Effector memory CD8-positive, alpha-beta T cell (primary cell): ENCODE results near the gene EIPR1.

ENCODE experiments used
- ATAC-seq: fragments of 150-1000 bp; cut with Tn5 transposase; replicated peaks from 2 replicates; pipeline ENCODE4 v1.10.0; 2021; ENCODE audit warnings: mild to moderate bottlenecking, moderate library complexity
- DNase-seq, 3 experiments: peaks; one replicate each; pipeline ENCODE4 v3.0.0; 2021
- H3K27ac Mint-ChIP-seq, 2 donors: one replicate each; pipeline ENCODE4 v1.8.0; 2022; ENCODE audit warnings: mild to moderate bottlenecking in 2 of 2, mixed read lengths in 2 of 2, moderate library complexity in 2 of 2
- H3K27me3 Mint-ChIP-seq, 2 donors: one replicate each; pipeline ENCODE4 v1.8.0; 2022; ENCODE audit warnings: mixed read lengths in 2 of 2
- H3K36me3 Mint-ChIP-seq: one replicate; pipeline ENCODE4 v1.8.0; 2022; ENCODE audit warnings: mild to moderate bottlenecking, moderate library complexity, mixed read lengths; ENCODE audit not compliant: insufficient read depth
- H3K4me1 Mint-ChIP-seq, 2 donors: one replicate each; pipeline ENCODE4 v1.8.0; 2022; ENCODE audit warnings: low read depth in 2 of 2, mixed read lengths in 2 of 2
- H3K4me3 Mint-ChIP-seq, 2 donors: one replicate each; pipeline ENCODE4 v1.8.0; 2022; ENCODE audit warnings: mild to moderate bottlenecking in 2 of 2, mixed read lengths in 2 of 2, moderate library complexity in 2 of 2
- H3K9me3 Mint-ChIP-seq, 2 donors: one replicate each; pipeline ENCODE4 v1.8.0; 2022; ENCODE audit warnings: mixed read lengths in 2 of 2

The EIPR1 gene

GRCh38 chr2:3142961-3143571, 234.6 kb downstream of the EIPR1 start:
- Mint-ChIP-seq H3K4me3 (no peak overlapping the region), H3K4me1 (peaks cover 0 to 4% of the 10 kb centered on the region in 2 donors), H3K27me3 (no peaks in the 10 kb centered on the region), H3K27ac (no peak overlapping the region), H3K9me3 (no peaks in the 10 kb centered on the region), H3K36me3 (no peaks in the 10 kb centered on the region)
- no peak for ATAC-seq
- DNase-seq: no peak

DNA sequence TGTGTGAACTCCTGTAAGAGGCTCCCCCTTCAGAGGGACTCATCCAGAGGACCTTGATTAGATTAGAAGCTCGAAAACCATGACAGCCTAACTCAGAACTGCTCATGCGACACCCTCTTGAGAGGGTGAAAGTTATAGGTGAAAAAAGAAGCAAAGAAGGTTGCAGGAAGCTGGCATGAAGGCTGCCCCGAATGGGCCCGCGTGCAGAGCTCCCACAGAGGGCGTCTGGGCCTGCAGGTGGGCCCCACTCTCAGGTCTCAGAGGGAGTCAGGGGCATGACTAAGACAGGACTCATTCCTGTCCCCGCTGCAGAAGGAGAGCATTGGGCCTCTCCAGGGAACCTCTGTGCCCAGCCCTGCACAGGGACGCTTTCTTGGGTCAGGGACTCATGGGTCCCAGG, 235.4 kb downstream of the EIPR1 start:
- no peaks in the 10 kb centered on the region for H3K36me3 Mint-ChIP-seq
- H3K4me1 Mint-ChIP-seq: peaks cover 0 to 4% of the 10 kb centered on the region in 2 donors
- H3K9me3 Mint-ChIP-seq: no peaks in the 10 kb centered on the region
- no peak overlapping the region for H3K4me3 Mint-ChIP-seq
- DNase-seq (no peak), ATAC-seq (no peak)
- H3K27ac Mint-ChIP-seq: no peak overlapping the region
- H3K27me3 Mint-ChIP-seq: no peaks in the 10 kb centered on the region

GRCh38 chr2:3141696-3142095, 235.9 kb downstream of the EIPR1 start:
- Mint-ChIP-seq H3K9me3 (no peaks in the 10 kb centered on the region), H3K27me3 (no peaks in the 10 kb centered on the region), H3K4me3 (no peak overlapping the region), H3K27ac (no peak overlapping the region), H3K4me1 (peaks cover 0 to 2% of the 10 kb centered on the region in 2 donors), H3K36me3 (no peaks in the 10 kb centered on the region)
- ATAC-seq: no peak
- DNase-seq: no peak

DNA sequence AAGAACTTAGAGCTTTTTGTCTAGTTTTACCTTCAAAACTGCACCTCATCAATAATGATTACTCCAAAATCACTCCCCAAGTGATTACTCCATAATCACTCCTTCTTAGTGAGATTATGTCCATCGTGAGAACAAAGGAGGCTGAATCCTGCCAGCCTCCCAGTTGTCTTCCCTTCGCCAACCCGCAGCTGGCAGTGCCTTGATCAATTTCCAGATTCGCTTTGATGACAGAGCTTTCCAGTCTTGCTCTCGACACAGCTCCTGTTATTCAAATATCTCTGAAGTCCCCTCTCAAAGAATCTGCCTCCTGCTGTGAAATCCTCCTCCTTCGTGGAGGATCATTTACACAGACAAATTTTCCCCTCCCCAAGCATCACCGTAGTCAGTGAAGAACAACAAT, 237.7 kb downstream of the EIPR1 start:
- H3K9me3 Mint-ChIP-seq: peaks cover 0 to 4% of the 10 kb centered on the region in 2 donors
- no peak overlapping the region for H3K4me3 Mint-ChIP-seq
- no peaks in the 10 kb centered on the region for H3K27me3 Mint-ChIP-seq
- no peak for ATAC-seq
- no peak overlapping the region for H3K27ac Mint-ChIP-seq
- DNase-seq: no peak
- H3K4me1 Mint-ChIP-seq: no peaks in the 10 kb centered on the region
- no peaks in the 10 kb centered on the region for H3K36me3 Mint-ChIP-seq
